Loucy (cell line): Measurements from ENCODE around the gene POLE4.

Experiments
- EZH2phosphoT487 ChIP-seq: fragments of 200-600 bp; IDR thresholded peaks from 2 replicates; pipeline ENCODE4 v1.6.1; 2018; ENCODE audit warnings: antibody characterized with exemption, mild to moderate bottlenecking, moderate library complexity, borderline replicate concordance
- TF ChIP-seq, protein P1 (sequence below): fragments of 200-600 bp; sonication (generic); conservative IDR thresholded peaks from 2 replicates; pipeline ENCODE4 v1.5.1; 2014; ENCODE audit warnings: mild to moderate bottlenecking, antibody characterized with exemption, low read length

DNA sequence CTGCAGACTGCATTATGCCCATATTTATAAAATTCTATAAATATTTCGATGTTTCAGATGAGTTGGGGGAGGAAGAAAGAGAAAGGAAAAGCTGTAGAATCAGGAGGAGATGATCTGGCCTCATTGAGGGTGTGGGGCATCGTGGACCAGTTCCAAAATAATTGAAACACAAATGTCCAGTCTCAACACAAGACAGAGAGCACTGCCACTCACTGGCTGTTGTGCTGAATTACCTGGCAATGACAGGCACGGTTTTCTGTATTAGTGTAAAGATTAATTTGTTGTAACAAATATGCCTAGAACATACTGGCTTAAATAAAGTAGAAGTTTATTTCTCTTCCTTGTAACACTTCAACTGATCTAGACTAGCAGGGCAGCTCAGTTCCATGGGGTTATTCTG, 24.1 kb downstream of the POLE4 start:
- TF ChIP-seq, protein P1, sequence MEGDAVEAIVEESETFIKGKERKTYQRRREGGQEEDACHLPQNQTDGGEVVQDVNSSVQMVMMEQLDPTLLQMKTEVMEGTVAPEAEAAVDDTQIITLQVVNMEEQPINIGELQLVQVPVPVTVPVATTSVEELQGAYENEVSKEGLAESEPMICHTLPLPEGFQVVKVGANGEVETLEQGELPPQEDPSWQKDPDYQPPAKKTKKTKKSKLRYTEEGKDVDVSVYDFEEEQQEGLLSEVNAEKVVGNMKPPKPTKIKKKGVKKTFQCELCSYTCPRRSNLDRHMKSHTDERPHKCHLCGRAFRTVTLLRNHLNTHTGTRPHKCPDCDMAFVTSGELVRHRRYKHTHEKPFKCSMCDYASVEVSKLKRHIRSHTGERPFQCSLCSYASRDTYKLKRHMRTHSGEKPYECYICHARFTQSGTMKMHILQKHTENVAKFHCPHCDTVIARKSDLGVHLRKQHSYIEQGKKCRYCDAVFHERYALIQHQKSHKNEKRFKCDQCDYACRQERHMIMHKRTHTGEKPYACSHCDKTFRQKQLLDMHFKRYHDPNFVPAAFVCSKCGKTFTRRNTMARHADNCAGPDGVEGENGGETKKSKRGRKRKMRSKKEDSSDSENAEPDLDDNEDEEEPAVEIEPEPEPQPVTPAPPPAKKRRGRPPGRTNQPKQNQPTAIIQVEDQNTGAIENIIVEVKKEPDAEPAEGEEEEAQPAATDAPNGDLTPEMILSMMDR, result peak; percentile 55
- no peak for TF ChIP-seq EZH2phosphoT487
